Lung (tissue), 12 donors: ENCODE results near the gene SLC35F4. TPM values are rescaled to one million over a fixed set of nuclear protein-coding genes. Genes with fewer than 3 reads are reported as not detected.

Experiments
- ATAC-seq: fragments of 200-7000 bp; cut with Tn5 transposase; one replicate; pipeline ENCODE4 v1.9.1; 2020; ENCODE audit warnings: moderate number of reproducible peaks; ENCODE audit not compliant: insufficient read depth, low FRiP score
- DNase-seq, 3 donors: peaks; one replicate each; pipeline ENCODE4 v3.0.0-alpha.2; 2013 to 2017
- H3K27ac ChIP-seq, 2 donors: one replicate each; pipeline ENCODE4 v1.5.1; 2013; ENCODE audit warnings: mild to moderate bottlenecking in 2 of 2, moderate library complexity in 2 of 2, control low read depth in 1 of 2, inconsistent platforms in 1 of 2, low read depth in 1 of 2, low read length in 1 of 2
- H3K27me3 ChIP-seq, 3 donors: one replicate each; pipeline ENCODE4 v1.5.1; 2013; ENCODE audit warnings: low read length in 2 of 3; ENCODE audit not compliant: control insufficient read depth in 3 of 3, insufficient read depth in 3 of 3
- H3K36me3 ChIP-seq, 4 donors: one replicate each; pipeline ENCODE4 v1.5.1; 2013; ENCODE audit warnings: low read length in 4 of 4, mild to moderate bottlenecking in 1 of 4, moderate library complexity in 1 of 4; ENCODE audit not compliant: control insufficient read depth in 4 of 4, insufficient read depth in 4 of 4
- H3K4me1 ChIP-seq, 5 donors: one replicate each; pipeline ENCODE4 v1.5.1; 2013; ENCODE audit warnings: low read length in 5 of 5, mild to moderate bottlenecking in 2 of 5, moderate library complexity in 1 of 5; ENCODE audit not compliant: control insufficient read depth in 5 of 5, insufficient read depth in 5 of 5
- H3K4me3 ChIP-seq: one replicate; pipeline ENCODE4 v1.5.1; 2013; ENCODE audit warnings: mild to moderate bottlenecking, control low read depth, moderate library complexity
- H3K9ac ChIP-seq, 2 donors: one replicate each; pipeline ENCODE4 v1.5.1; 2013; ENCODE audit warnings: low read length in 2 of 2, control low read depth in 1 of 2; ENCODE audit not compliant: insufficient read depth in 1 of 2
- H3K9me3 ChIP-seq, 4 donors: one replicate each; pipeline ENCODE4 v1.5.1; 2013; ENCODE audit warnings: low read length in 3 of 4, mild to moderate bottlenecking in 1 of 4, moderate library complexity in 1 of 4; ENCODE audit not compliant: control insufficient read depth in 4 of 4, insufficient read depth in 3 of 4
- WGBS, 2 donors: extraction: QIAGEN DNeasy Blood & Tissue Kit; methylation state at CpG; one replicate each; pipeline ENCODE4 v1.1.7; 2013; 5-methylcytosine and 5-hydroxymethylcytosine counted together
- polyA plus RNA-seq, 2 donors: library from polyadenylated mRNA; stranded (reverse); fragments of 200-250 nt; gene quantifications; one replicate each; pipeline ENCODE4 v1.2.1, GENCODE V29; 2013
- total RNA-seq, 2 donors: library from RNA; depleted of rRNA in 1 of 2; stranded (reverse); fragments of >200 nt in 1 of 2; gene quantifications; one replicate each; pipeline ENCODE4 v1.2.1, GENCODE V29; 2014 to 2021
- TF ChIP-seq, protein P1 (sequence below): IDR thresholded peaks from 2 replicates; pipeline ENCODE4 v1.5.1; 2012; ENCODE audit warnings: mild to moderate bottlenecking; ENCODE audit errors: control extremely low read depth, extremely low read depth
- donor health status: control.
- donor health status: control.
- donor health status: Bipolar disorder and iron deficiency.
- donor health status: healthy.
- donor health status: DM: yes; HTN: yes; CAD: no.

SLC35F4 gene
- total and polyA plus RNA-seq, 4 donors: not detected

GRCh38 chr14:57533214-57533613 lies 332.7 kb downstream of the SLC35F4 start:
- H3K9ac ChIP-seq: no peak overlapping the region
- H3K27me3 ChIP-seq: no peaks in the 10 kb centered on the region
- H3K9me3 ChIP-seq: no peaks in the 10 kb centered on the region
- H3K27ac ChIP-seq: no peak overlapping the region
- TF ChIP-seq, protein P1, sequence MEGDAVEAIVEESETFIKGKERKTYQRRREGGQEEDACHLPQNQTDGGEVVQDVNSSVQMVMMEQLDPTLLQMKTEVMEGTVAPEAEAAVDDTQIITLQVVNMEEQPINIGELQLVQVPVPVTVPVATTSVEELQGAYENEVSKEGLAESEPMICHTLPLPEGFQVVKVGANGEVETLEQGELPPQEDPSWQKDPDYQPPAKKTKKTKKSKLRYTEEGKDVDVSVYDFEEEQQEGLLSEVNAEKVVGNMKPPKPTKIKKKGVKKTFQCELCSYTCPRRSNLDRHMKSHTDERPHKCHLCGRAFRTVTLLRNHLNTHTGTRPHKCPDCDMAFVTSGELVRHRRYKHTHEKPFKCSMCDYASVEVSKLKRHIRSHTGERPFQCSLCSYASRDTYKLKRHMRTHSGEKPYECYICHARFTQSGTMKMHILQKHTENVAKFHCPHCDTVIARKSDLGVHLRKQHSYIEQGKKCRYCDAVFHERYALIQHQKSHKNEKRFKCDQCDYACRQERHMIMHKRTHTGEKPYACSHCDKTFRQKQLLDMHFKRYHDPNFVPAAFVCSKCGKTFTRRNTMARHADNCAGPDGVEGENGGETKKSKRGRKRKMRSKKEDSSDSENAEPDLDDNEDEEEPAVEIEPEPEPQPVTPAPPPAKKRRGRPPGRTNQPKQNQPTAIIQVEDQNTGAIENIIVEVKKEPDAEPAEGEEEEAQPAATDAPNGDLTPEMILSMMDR: no peak
- ATAC-seq (no peak), DNase-seq (peak in 1 of 3 donors; percentile 9)
- 79 to 80% methylated on average over 1 of the region's 1 CpG for WGBS, 2 donors
- H3K36me3 ChIP-seq: no peaks in the 10 kb centered on the region
- peaks cover 0 to 1% (median 0%) of the 10 kb centered on the region in 5 donors for H3K4me1 ChIP-seq
- no peak overlapping the region for H3K4me3 ChIP-seq

GRCh38 chr14:57530571-57530970 lies 335.3 kb downstream of the SLC35F4 start:
- DNase-seq: no peak
- no peaks in the 10 kb centered on the region for H3K36me3 ChIP-seq
- peaks cover 0 to 7% (median 4%) of the 10 kb centered on the region in 4 donors for H3K9me3 ChIP-seq
- no peak overlapping the region for H3K9ac ChIP-seq
- no peak overlapping the region for H3K4me3 ChIP-seq
- H3K27me3 ChIP-seq: no peaks in the 10 kb centered on the region
- TF ChIP-seq, protein P1: no peak
- no peak for ATAC-seq
- H3K27ac ChIP-seq: no peak overlapping the region
- H3K4me1 ChIP-seq: peaks cover 0 to 1% (median 0%) of the 10 kb centered on the region in 5 donors

- no peak for DNase-seq
- no peak overlapping the region for H3K4me3 ChIP-seq
- H3K36me3 ChIP-seq: no peaks in the 10 kb centered on the region
- H3K9me3 ChIP-seq: peaks cover 0 to 10% (median 8%) of the 10 kb centered on the region in 4 donors
- TF ChIP-seq, protein P1: no peak
- no peak for ATAC-seq
- no peak overlapping the region for H3K9ac ChIP-seq
- peaks cover 0 to 1% (median 0%) of the 10 kb centered on the region in 5 donors for H3K4me1 ChIP-seq
- WGBS, 2 donors: 56 to 59% methylated on average over 3 of the region's 3 CpGs
- no peaks in the 10 kb centered on the region for H3K27me3 ChIP-seq
- H3K27ac ChIP-seq: no peak overlapping the region
These were observed 338.9 kb downstream of the SLC35F4 start for GRCh38 chr14:57526942-57527341.

DNA sequence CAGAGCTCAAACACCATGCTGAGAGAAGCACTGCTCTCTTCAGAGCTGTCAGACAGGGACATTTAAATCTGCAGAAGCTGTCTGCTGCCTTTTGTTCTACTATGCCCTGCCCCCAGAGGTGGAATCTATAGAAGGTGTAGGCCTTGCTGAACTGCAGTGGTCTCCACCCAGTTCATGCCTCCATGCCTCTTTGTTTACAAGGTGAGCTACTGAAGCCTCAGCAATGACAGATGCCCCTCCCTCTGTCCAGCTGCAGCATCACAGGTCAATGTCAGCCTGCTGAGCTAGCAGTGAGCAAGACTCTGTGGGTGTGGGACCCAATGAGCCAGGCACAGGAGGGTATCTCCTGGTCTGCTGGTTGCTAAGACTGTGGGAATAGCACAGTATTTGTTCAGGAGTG lies 346.8 kb downstream of the SLC35F4 start:
- DNase-seq (no peak), ATAC-seq (no peak)
- no peak overlapping the region for H3K9ac ChIP-seq
- H3K27me3 ChIP-seq: no peaks in the 10 kb centered on the region
- no peak overlapping the region for H3K27ac ChIP-seq
- no peaks in the 10 kb centered on the region for H3K36me3 ChIP-seq
- no peak overlapping the region for H3K4me3 ChIP-seq
- H3K4me1 ChIP-seq: no peaks in the 10 kb centered on the region
- TF ChIP-seq, protein P1: no peak
- H3K9me3 ChIP-seq: peaks cover 0 to 11% (median 1%) of the 10 kb centered on the region in 4 donors
